Activated naive CD8-positive, alpha-beta T cell (primary cell): Measurements from ENCODE around the gene MYOM1.
A peak's percentile ranks its signal among the peaks of the same experiment; 100 is the strongest.
"Not testable (repeated sequence)": the region's sequence is repeated elsewhere in the genome, so short reads cannot be mapped to it uniquely, and the experiment has no call there.

Experiments used
- H3K27ac Mint-ChIP-seq: one replicate; pipeline ENCODE4 v1.8.0; 2021; ENCODE audit warnings: mixed read lengths
- H3K27me3 Mint-ChIP-seq: one replicate; pipeline ENCODE4 v1.8.0; 2021; ENCODE audit warnings: mixed read lengths
- H3K36me3 Mint-ChIP-seq: one replicate; pipeline ENCODE4 v1.8.0; 2021; ENCODE audit warnings: mixed read lengths
- H3K4me1 Mint-ChIP-seq: one replicate; pipeline ENCODE4 v1.8.0; 2021; ENCODE audit warnings: low read depth, mixed read lengths
- H3K4me3 Mint-ChIP-seq: one replicate; pipeline ENCODE4 v1.8.0; 2021; ENCODE audit warnings: mild to moderate bottlenecking, mixed read lengths
- H3K9me3 Mint-ChIP-seq: one replicate; pipeline ENCODE4 v1.8.0; 2021; ENCODE audit warnings: low read depth, mixed read lengths

Gene MYOM1

GRCh38 chr18:3071676-3072075 is 148.1 kb downstream of the MYOM1 start:
- no peaks in the 10 kb centered on the region for H3K9me3 Mint-ChIP-seq
- no peak overlapping the region for H3K27ac Mint-ChIP-seq
- no peaks in the 10 kb centered on the region for H3K27me3 Mint-ChIP-seq
- no peaks in the 10 kb centered on the region for H3K36me3 Mint-ChIP-seq
- peaks cover 38% of the 10 kb centered on the region for H3K4me1 Mint-ChIP-seq
- H3K4me3 Mint-ChIP-seq = no peak overlapping the region

- no peaks in the 10 kb centered on the region for H3K36me3 Mint-ChIP-seq
- H3K27ac Mint-ChIP-seq = peak overlapping the region; percentile 61
- no peaks in the 10 kb centered on the region for H3K9me3 Mint-ChIP-seq
- H3K4me1 Mint-ChIP-seq = peaks cover 33% of the 10 kb centered on the region
- H3K27me3 Mint-ChIP-seq = no peaks in the 10 kb centered on the region
- H3K4me3 Mint-ChIP-seq = no peak overlapping the region
Observed at GRCh38 chr18:3069671-3070433, 149.9 kb downstream of the MYOM1 start.

- no peaks in the 10 kb centered on the region for H3K36me3 Mint-ChIP-seq
- H3K9me3 Mint-ChIP-seq = no peaks in the 10 kb centered on the region
- peak overlapping the region; percentile 72 for H3K27ac Mint-ChIP-seq
- H3K27me3 Mint-ChIP-seq = no peaks in the 10 kb centered on the region
- peaks cover 41% of the 10 kb centered on the region for H3K4me1 Mint-ChIP-seq
- H3K4me3 Mint-ChIP-seq = peak overlapping the region; percentile 57
Observed at GRCh38 chr18:3067722-3068121, 152.0 kb downstream of the MYOM1 start.

DNA sequence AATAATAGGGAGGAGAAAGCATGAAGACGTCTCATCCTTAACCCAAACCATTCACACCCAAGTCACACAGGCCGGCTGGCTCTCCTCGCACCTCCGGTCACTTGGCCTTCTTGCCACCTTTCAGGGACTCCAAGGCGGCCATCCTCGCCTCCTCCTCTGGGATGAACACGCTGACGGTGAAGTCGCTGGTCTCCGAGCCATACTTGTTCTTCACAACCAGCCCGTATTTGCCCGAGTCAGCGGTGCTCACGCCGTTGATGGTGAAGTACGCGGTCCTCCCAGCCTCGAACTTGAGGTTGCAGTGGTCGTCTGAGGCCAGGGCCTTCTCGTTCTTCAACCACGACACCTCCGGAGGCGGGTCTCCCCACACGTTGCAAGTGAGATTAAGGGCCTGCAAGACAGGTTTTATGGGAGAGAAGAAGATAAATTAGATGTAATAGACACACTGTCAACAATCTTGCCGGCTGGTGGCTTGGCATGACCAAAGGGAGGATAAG is 152.6 kb downstream of the MYOM1 start:
- Mint-ChIP-seq H3K4me3 (peak overlapping the region; percentile 57), H3K4me1 (peaks cover 46% of the 10 kb centered on the region), H3K9me3 (no peaks in the 10 kb centered on the region)

DNA sequence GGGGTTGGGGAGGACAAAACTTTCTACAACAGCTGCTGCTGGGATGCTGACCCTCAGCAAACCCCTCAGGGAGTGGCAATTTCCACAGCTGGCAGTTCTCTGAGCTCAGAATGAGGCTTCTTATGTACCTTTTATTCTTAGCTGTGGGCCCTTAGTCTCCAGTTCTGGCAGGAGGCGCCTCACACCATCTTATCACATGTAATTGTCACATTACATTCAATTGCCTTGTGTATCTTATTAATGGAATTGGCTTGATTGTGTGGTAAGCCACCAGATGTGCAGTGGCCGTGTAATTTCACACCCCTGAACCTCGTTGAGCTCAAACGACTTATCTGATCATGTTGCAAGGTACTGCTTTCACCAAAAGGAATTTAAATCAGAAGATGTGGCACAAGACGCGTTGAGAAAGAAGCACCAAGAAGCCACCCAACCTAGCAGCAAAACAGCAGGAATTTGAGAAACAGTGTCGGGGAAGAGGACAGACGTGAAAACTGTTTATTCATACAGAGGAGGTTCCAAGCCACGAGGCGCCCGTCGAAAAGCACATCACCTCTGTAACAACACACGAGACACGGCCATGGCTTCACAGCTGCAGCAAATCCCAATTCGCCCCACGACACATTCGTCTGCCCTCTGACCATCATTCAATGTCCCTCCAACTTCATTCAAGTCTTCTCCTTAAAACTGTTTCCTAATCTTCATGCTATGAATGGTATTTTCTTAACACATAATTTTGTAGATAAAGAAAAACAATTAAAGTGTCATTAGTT is 153.2 kb downstream of the MYOM1 start:
- Mint-ChIP-seq H3K4me3 (no peak overlapping the region), H3K9me3 (no peaks in the 10 kb centered on the region)

More for the DNA sequence above, 152.6 kb downstream of the MYOM1 start:
- peak overlapping the region; percentile 72 for H3K27ac Mint-ChIP-seq
- H3K27me3 Mint-ChIP-seq = no peaks in the 10 kb centered on the region
- no peaks in the 10 kb centered on the region for H3K36me3 Mint-ChIP-seq

GRCh38 chr18:3063766-3064165 is 156.0 kb downstream of the MYOM1 start:
- peaks cover 63% of the 10 kb centered on the region for H3K4me1 Mint-ChIP-seq

More for the DNA sequence above, 153.2 kb downstream of the MYOM1 start:
- Mint-ChIP-seq H3K27ac (no peak overlapping the region), H3K27me3 (no peaks in the 10 kb centered on the region), H3K4me1 (peaks cover 53% of the 10 kb centered on the region), H3K36me3 (no peaks in the 10 kb centered on the region)

GRCh38 chr18:3062798-3063680 is 156.7 kb downstream of the MYOM1 start:
- peaks cover 65% of the 10 kb centered on the region for H3K4me1 Mint-ChIP-seq
- peak overlapping the region; percentile 64 for H3K4me3 Mint-ChIP-seq
- H3K9me3 Mint-ChIP-seq = no peaks in the 10 kb centered on the region

More at GRCh38 chr18:3063766-3064165, 156.0 kb downstream of the MYOM1 start:
- not testable (repeated sequence) for H3K27ac Mint-ChIP-seq, H3K27me3 Mint-ChIP-seq, H3K36me3 Mint-ChIP-seq, H3K9me3 Mint-ChIP-seq, H3K4me3 Mint-ChIP-seq

GRCh38 chr18:3061581-3062312 is 158.0 kb downstream of the MYOM1 start:
- no peaks in the 10 kb centered on the region for H3K9me3 Mint-ChIP-seq
- peak overlapping the region; percentile 98 for H3K27ac Mint-ChIP-seq
- peaks cover 60% of the 10 kb centered on the region for H3K4me1 Mint-ChIP-seq
- H3K4me3 Mint-ChIP-seq = peak overlapping the region; percentile 74
- no peaks in the 10 kb centered on the region for H3K36me3 Mint-ChIP-seq
- H3K27me3 Mint-ChIP-seq = no peaks in the 10 kb centered on the region

More at GRCh38 chr18:3062798-3063680, 156.7 kb downstream of the MYOM1 start:
- Mint-ChIP-seq H3K36me3 (no peaks in the 10 kb centered on the region), H3K27ac (peak overlapping the region; percentile 98), H3K27me3 (no peaks in the 10 kb centered on the region)

DNA sequence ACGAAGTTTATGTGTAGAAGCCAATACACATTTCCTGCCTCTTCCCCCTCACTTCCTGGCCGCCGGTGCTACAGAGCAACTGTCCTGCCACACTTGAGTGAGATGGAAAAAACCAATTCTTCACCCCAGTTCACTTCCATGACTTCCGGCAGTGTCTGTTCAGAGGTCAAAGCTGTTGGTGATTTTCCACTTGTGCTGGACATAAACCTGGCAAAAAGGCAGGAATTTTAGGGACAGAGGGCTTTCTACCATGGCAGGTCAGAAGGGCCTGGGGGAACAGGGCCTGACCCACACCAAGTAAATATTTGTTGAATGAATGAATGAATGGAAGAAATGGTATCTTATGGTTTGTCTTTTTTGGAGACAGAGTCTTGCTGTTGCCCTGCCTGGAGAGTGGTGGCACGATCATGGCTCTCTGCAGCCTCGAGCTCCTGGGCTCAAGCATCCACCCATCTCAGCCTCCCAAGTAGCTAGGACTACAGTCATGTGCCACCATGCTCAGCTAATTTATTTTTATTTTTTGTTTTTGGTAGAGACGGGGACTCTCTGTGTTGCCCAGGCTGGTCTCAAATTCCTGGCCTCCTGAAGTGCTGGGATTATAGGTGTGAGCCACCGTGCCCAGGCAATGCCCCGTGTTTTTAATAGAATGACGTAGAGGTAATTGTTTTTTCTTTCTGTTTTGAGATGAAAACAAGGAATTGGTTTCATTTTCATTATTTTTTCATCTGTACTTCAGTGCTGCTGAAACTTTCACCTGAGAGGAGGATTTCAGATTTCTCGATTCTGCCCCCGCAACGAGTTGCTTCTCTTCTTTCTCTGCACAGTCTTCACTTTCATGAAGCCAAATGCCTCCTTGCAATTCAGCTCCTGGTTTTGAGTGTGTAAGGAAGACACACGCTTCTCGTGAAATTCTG is 158.8 kb downstream of the MYOM1 start:
- Mint-ChIP-seq H3K4me1 (peaks cover 57% of the 10 kb centered on the region), H3K36me3 (no peaks in the 10 kb centered on the region), H3K27ac (peak overlapping the region; percentile 98), H3K4me3 (peak overlapping the region; percentile 74), H3K27me3 (no peaks in the 10 kb centered on the region), H3K9me3 (no peaks in the 10 kb centered on the region)

DNA sequence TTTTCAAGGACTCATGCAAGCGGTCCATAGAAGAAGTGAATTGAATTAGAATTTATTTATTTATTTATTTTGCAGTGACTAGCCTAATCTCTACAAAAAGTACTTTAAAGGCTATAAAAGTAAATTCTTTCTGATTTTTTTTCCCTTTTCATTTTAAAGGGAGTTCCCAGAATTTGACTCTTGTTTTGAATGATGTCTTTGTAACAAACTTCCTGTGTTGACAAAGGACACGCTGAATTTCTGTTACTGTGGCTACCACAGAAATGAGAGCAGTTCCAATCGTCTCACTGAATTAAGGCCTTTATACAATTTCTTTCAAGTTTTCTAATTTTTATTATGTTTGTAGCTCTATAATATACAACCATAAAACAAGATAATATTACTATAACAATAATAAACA is 160.5 kb downstream of the MYOM1 start:
- no peaks in the 10 kb centered on the region for H3K27me3 Mint-ChIP-seq
- no peaks in the 10 kb centered on the region for H3K9me3 Mint-ChIP-seq
- H3K27ac Mint-ChIP-seq = peak overlapping the region; percentile 98
- peaks cover under 1% of the 10 kb centered on the region for H3K36me3 Mint-ChIP-seq
- H3K4me1 Mint-ChIP-seq = peaks cover 57% of the 10 kb centered on the region
- H3K4me3 Mint-ChIP-seq = no peak overlapping the region

DNA sequence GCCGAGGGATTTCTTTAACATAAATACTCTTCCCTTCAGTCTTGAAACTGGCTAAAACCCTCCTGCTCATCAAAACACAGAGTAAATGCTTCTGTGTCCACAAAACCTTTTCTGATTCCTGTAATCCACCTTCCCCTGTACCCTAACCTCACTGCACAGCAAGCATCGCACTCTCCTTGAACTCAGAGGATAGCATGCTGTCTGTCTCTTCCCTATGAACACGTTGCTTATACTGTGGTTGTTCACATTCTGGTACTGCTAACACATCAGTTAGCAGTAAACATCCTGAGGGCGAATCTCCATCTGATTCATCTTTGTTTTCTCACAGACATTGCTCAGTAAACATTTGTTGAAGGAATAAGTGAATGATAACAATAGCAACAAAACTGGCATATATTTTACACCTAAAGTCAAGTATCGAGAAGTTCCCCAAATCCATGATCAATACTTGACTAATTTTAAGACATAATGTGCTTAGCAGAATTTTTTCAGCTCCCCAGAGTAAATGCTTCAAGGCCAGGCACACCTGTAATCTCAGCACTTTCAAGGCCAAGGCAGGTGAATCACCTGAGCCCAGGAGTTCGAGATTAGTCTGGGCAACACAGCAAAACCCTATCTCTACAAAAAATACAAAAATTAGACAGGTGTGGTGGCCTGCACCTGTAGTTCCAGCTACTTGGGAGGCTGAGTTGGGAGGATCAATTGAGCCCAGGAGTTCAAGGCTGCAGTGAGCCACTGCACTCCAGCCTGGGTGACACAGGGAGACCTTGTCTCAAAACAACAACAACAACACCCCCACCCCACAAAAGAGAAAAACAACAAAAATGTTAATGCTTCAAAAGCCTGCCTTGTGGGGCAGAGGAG is 161.2 kb downstream of the MYOM1 start:
- peak overlapping the region; percentile 98 for H3K27ac Mint-ChIP-seq
- peaks cover 57% of the 10 kb centered on the region for H3K4me1 Mint-ChIP-seq
- peak overlapping the region; percentile 0 for H3K4me3 Mint-ChIP-seq
- H3K27me3 Mint-ChIP-seq = no peaks in the 10 kb centered on the region
- H3K36me3 Mint-ChIP-seq = peaks cover 3% of the 10 kb centered on the region
- peaks cover under 1% of the 10 kb centered on the region for H3K9me3 Mint-ChIP-seq

DNA sequence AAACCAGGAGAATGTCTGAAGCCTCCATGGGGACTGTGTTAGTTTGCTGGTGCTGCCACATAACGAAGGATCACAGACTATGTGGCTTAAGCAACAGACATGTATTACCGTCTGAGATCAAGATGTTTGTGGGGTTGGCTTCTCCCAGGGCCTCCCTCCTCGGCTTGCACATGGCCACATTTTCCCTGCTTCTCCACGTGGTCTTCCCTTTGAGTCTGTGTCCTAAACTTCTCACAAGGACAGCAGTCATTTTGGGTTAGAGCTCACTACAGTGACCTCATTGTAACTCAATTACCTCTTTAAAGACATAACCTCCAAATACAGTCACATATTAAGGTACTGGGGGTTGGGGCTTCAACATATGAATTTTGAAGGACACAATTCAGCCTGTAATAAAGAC is 162.2 kb downstream of the MYOM1 start:
- Mint-ChIP-seq H3K9me3 (peaks cover 5% of the 10 kb centered on the region), H3K27ac (peak overlapping the region; percentile 70), H3K27me3 (no peaks in the 10 kb centered on the region), H3K36me3 (peaks cover 8% of the 10 kb centered on the region), H3K4me1 (peaks cover 54% of the 10 kb centered on the region), H3K4me3 (no peak overlapping the region)
